T-helper 2 cell treated with Interferon-gamma antibody and Interleukin-4, amounts not matched to agents 100 ng/mL and 5 ng/mL, for 36 hours (primary cell): Measurements from ENCODE around the gene FAM111A. TPM values are rescaled to one million over a fixed set of nuclear protein-coding genes. Genes with fewer than 3 reads are reported as not detected.

Experiments used
- intact Hi-C: fragments of 100-400 bp; cut with micrococcal nuclease; formaldehyde crosslinking; loops from one replicate; pipeline ENCODE4 v1.15.1; 2023
- total RNA-seq: library from RNA; stranded (reverse); gene quantifications from 2 replicates; pipeline ENCODE4 v1.2.3, GENCODE V29; 2022

Gene FAM111A
- total RNA-seq, 1 donor from 2014 or later: 145 TPM

- intact Hi-C loops: loop anchor here (10.0 kb wide), 1 partner anchor 184 kb away; no protein-coding TSS in a partner anchor
Observed at GRCh38 chr11:59138643-59139042, 4.0 kb upstream of the FAM111A start.

GRCh38 chr11:59141191-59141590 lies 1.5 kb upstream of the FAM111A start:
- intact Hi-C loops: loop anchor here (5.0 to 10.0 kb wide), 2 partner anchors 424 to 1474 kb away; partner anchors contain the start of gene ZDHHC5

- intact Hi-C loops: loop anchor here (1.0 to 10.0 kb wide), 5 partner anchors 17 to 1475 kb away; partner anchors contain the start of genes FAM111B and ZDHHC5
Observed at GRCh38 chr11:59141673-59142460, 789 bp upstream of the FAM111A start.

- intact Hi-C loops: loop anchor here (1.0 to 10.0 kb wide), 3 partner anchors 8 to 1477 kb away; partner anchors contain the start of gene ZDHHC5
Observed at GRCh38 chr11:59144096-59144495, 1.4 kb downstream of the FAM111A start.

GRCh38 chr11:59144579-59145345 lies 2.1 kb downstream of the FAM111A start:
- intact Hi-C loops: loop anchor here (1.0 to 10.0 kb wide), 3 partner anchors 8 to 1477 kb away; partner anchors contain the start of gene ZDHHC5

- intact Hi-C loops: loop anchor here (10.0 kb wide), 1 partner anchor 419 kb away; no protein-coding TSS in a partner anchor
Observed at GRCh38 chr11:59145534-59145933, 2.9 kb downstream of the FAM111A start.

GRCh38 chr11:59151761-59152160 lies 9.1 kb downstream of the FAM111A start:
- intact Hi-C loops: loop anchor here (1.0 kb wide), 1 partner anchor 7 kb away; no protein-coding TSS in a partner anchor

- intact Hi-C loops: loop anchor here (1.0 kb wide), 1 partner anchor 8 kb away; no protein-coding TSS in a partner anchor
Observed at GRCh38 chr11:59152312-59152951, 9.8 kb downstream of the FAM111A start.

- intact Hi-C loops: no loop called here
Observed at GRCh38 chr11:59154610-59155009, 12.0 kb downstream of the FAM111A start.

GRCh38 chr11:59157433-59157832 lies 14.8 kb downstream of the FAM111A start:
- intact Hi-C loops: no loop called here

GRCh38 chr11:59158206-59159068 lies 15.8 kb downstream of the FAM111A start:
- intact Hi-C loops: loop anchor here (1.0 to 2.0 kb wide), 4 partner anchors 16 to 105 kb away; partner anchors contain the start of gene FAM111A

GRCh38 chr11:59164028-59164427 lies 21.4 kb downstream of the FAM111A start:
- intact Hi-C loops: no loop called here

GRCh38 chr11:59171508-59172322 lies 29.1 kb downstream of the FAM111A start, which contains the start of gene DTX4:
TSS of gene DTX4 (plus strand) at chr11:59172132. CDS start at chr11:59172596, 464 bp downstream.
- intact Hi-C loops: loop anchor here (1.0 to 10.0 kb wide), 8 partner anchors 15 to 509 kb away; partner anchors contain the start of genes FAM111A and PATL1

- intact Hi-C loops: loop anchor here (1.0 to 10.0 kb wide), 3 partner anchors 112 to 492 kb away; partner anchors contain the start of gene PATL1
Observed at GRCh38 chr11:59172345-59173079, 29.9 kb downstream of the FAM111A start.

- intact Hi-C loops: loop anchor here (10.0 kb wide), 2 partner anchors 381 to 491 kb away; partner anchors contain the start of gene PATL1
Observed at GRCh38 chr11:59173080-59173963, 30.7 kb downstream of the FAM111A start.

- intact Hi-C loops: loop anchor here (10.0 kb wide), 2 partner anchors 381 to 491 kb away; partner anchors contain the start of gene PATL1
Observed at GRCh38 chr11:59173964-59174663, 31.5 kb downstream of the FAM111A start.
